K562 (cell line): Measurements from ENCODE around the gene INSM1. TPM values are rescaled to one million over a fixed set of nuclear protein-coding genes. Genes with fewer than 3 reads are reported as not detected.

Experiments
- CSDE1 ChIP-seq, 2 experiments: fragments of 450-650 bp; IDR thresholded peaks; 2 replicates each; pipeline ENCODE4 v1.6.1; 2016; ENCODE audit warnings: mild to moderate bottlenecking in 1 of 2
- PPARD ChIP-seq: fragments of 250-450 bp; sonication (Bioruptor Pico); IDR thresholded peaks from 2 replicates; pipeline ENCODE4 v1.8.0; 2022; ENCODE audit warnings: inconsistent platforms, mild to moderate bottlenecking, moderate library complexity
- ZBTB40 ChIP-seq, 2 experiments: fragments of 450-650 bp in 1 of 2; sonication (generic) in 1 of 2; formaldehyde crosslinking in 1 of 2; IDR thresholded peaks; 2 replicates each; pipeline versions ENCODE4 v1.7.1 to v1.9.0; 2016 to 2022; ENCODE audit warnings: inconsistent platforms in 1 of 2, mild to moderate bottlenecking in 1 of 2, missing genetic modification reagents in 1 of 2
- polyA plus RNA-seq, 8 experiments: library from polyadenylated mRNA; depleted of rRNA in 4 of 8; stranded (reverse) in 5 of 8; unstranded in 3 of 8; fragments of >200 nt; fragmentation: Nextera tagmentation in 2 of 8; fragmentation: Illumina TruSeq in 1 of 8; extraction: Ambion mirVana in 2 of 8; extraction: Trizol in 1 of 8; gene quantifications; 2 replicates each; pipeline versions ENCODE4 v1.2.1 to v1.2.3, GENCODE V29; 2011 to 2014; ENCODE audit warnings: inconsistent platforms in 1 of 8, missing spikeins in 1 of 8
- total RNA-seq, 7 experiments: library from RNA; depleted of rRNA in 6 of 7; stranded (reverse); fragments of >200 nt in 6 of 7; fragmentation: Illumina TruSeq in 2 of 7; extraction: Trizol in 2 of 7; gene quantifications; 2 replicates each; pipeline versions ENCODE4 v1.2.1 to v1.2.3, GENCODE V29; 2011 to 2021; ENCODE audit warnings: low replicate concordance in 1 of 7

INSM1 gene
- total and polyA plus RNA-seq, 9 of the 15 experiments (the other 6 are each of a cell fraction or from before 2014, with no cell fraction given): not detected

DNA sequence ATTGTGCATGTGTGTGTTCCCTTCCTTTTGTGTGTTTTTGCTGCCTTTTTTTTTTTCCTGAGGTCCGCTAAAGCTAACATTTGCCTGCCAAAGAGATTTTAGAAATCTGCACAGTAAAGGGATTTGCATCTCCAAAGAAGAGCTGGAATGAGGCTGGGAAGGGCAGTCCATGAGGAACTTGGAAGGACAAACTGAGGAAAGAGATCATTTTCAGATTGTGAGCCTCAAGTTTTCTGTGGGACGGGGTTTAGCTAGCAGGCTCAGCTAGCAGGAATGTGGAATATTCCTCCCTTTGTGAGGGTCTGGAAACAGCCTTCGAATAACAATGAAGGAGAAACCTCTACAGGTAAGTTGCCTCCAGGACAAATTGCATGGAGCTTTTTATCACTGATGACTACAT is 3.8 kb downstream of the INSM1 start (continued):
- TF ChIP-seq ZBTB40 (IDR thresholded peaks at IDR 0.05): no peak
- no peak for TF ChIP-seq ZBTB40 (CRISPR knock-in tag; IDR thresholded peaks at IDR 0.05)
- no peak for TF ChIP-seq PPARD (CRISPR knock-in tag)
- no peak for TF ChIP-seq CSDE1 (IDR thresholded peaks at IDR 0.05)
